Mucosa of descending colon (tissue), 3 donors: Measurements from ENCODE around the gene MCF2L. TPM values are rescaled to one million over a fixed set of nuclear protein-coding genes. Genes with fewer than 3 reads are reported as not detected.

Experiments used
- ATAC-seq: fragments of 200-7000 bp; cut with Tn5 transposase; one replicate; pipeline ENCODE4 v1.9.1; 2020; ENCODE audit warnings: mild to moderate bottlenecking, moderate library complexity
- DNase-seq, 3 donors: peaks; one replicate each; pipeline ENCODE4 v3.0.0-alpha.2; 2020
- H3K36me3 ChIP-seq: fragments of 200-600 bp; one replicate; pipeline ENCODE4 v1.8.0; 2021; ENCODE audit warnings: low read depth, mild to moderate bottlenecking
- H3K4me1 ChIP-seq: fragments of 200-600 bp; one replicate; pipeline ENCODE4 v1.8.0; 2021; ENCODE audit warnings: low read depth, mild to moderate bottlenecking
- H3K4me3 ChIP-seq: fragments of 200-600 bp; one replicate; pipeline ENCODE4 v1.8.0; 2021; ENCODE audit warnings: mild to moderate bottlenecking
- H3K9me3 ChIP-seq: fragments of 200-600 bp; one replicate; pipeline ENCODE4 v1.8.0; 2021; ENCODE audit warnings: mild to moderate bottlenecking
- CTCF ChIP-seq: fragments of 200-600 bp; IDR thresholded peaks from one replicate; pipeline ENCODE4 v1.8.0; 2022; ENCODE audit warnings: antibody characterized with exemption, mild to moderate bottlenecking
- intact Hi-C, 2 donors: fragments of 100-400 bp; cut with DNase I in 1 of 2; cut with micrococcal nuclease in 1 of 2; formaldehyde crosslinking; loops; one replicate each; pipeline versions ENCODE4 v1.11.0 to v1.11.1; 2022; cut with DNase I, micrococcal nuclease
- total RNA-seq, 3 donors: library from RNA; stranded (reverse); fragmentation: NEBNext Ultra II Directional in 2 of 3; extraction: Animal tissue kit (Norgen Biotek cat#: 25700) in 2 of 3; gene quantifications; one replicate each; pipeline versions ENCODE4 v1.2.1 to v1.2.4, GENCODE V29; 2021 to 2023
- donor health status: DM: no; HTN: no; CAD: no; lungs with moderate emphysema.
- donor health status: DM: no; HTN: no; CAD: no.
- donor health status: DM: no; HTN: yes; CAD: no.

Gene MCF2L
- total RNA-seq, 3 donors from 2014 or later, result 53.9 to 109 (median 95.4) TPM

- Histone ChIP-seq H3K4me3 (no peak overlapping the region), H3K9me3 (no peaks in the 10 kb centered on the region), H3K36me3 (no peaks in the 10 kb centered on the region), H3K4me1 (peaks cover 5% of the 10 kb centered on the region)
- no peak for TF ChIP-seq CTCF
- ATAC-seq (no peak), DNase-seq (no peak)
- intact Hi-C loops, result no loop called here
Observed at GRCh38 chr13:113005997-113006396, 37.0 kb downstream of the MCF2L start.

- Histone ChIP-seq H3K36me3 (no peaks in the 10 kb centered on the region), H3K9me3 (no peaks in the 10 kb centered on the region), H3K4me3 (no peak overlapping the region), H3K4me1 (no peaks in the 10 kb centered on the region)
- no peak for TF ChIP-seq CTCF
- ATAC-seq, result no peak
- intact Hi-C loops, result no loop called here
- DNase-seq, result no peak
Observed at GRCh38 chr13:113006660-113007059, 37.6 kb downstream of the MCF2L start.

- DNase-seq (no peak), ATAC-seq (no peak)
- TF ChIP-seq CTCF, result no peak
- no peak overlapping the region for H3K4me3 ChIP-seq
- intact Hi-C loops, result no loop called here
- H3K4me1 ChIP-seq, result no peaks in the 10 kb centered on the region
- H3K36me3 ChIP-seq, result no peaks in the 10 kb centered on the region
- H3K9me3 ChIP-seq, result no peaks in the 10 kb centered on the region
Observed at GRCh38 chr13:113008851-113009250, 39.8 kb downstream of the MCF2L start.

- intact Hi-C loops, result no loop called here
- TF ChIP-seq CTCF, result no peak
- H3K4me1 ChIP-seq, result no peaks in the 10 kb centered on the region
- DNase-seq (no peak), ATAC-seq (no peak)
- no peak overlapping the region for H3K4me3 ChIP-seq
- no peaks in the 10 kb centered on the region for H3K36me3 ChIP-seq
- no peaks in the 10 kb centered on the region for H3K9me3 ChIP-seq
Observed at GRCh38 chr13:113009743-113010509, 40.9 kb downstream of the MCF2L start.

GRCh38 chr13:113010510-113010865, 41.5 kb downstream of the MCF2L start:
- DNase-seq (no peak), ATAC-seq (no peak)
- H3K9me3 ChIP-seq, result no peaks in the 10 kb centered on the region
- no peak overlapping the region for H3K4me3 ChIP-seq
- no peak for TF ChIP-seq CTCF
- no peaks in the 10 kb centered on the region for H3K36me3 ChIP-seq
- H3K4me1 ChIP-seq, result no peaks in the 10 kb centered on the region
- intact Hi-C loops, result no loop called here

- Histone ChIP-seq H3K4me3 (no peak overlapping the region), H3K9me3 (no peaks in the 10 kb centered on the region), H3K36me3 (no peaks in the 10 kb centered on the region), H3K4me1 (no peaks in the 10 kb centered on the region)
- ATAC-seq, result peak; percentile 39
- intact Hi-C loops, result no loop called here
- no peak for DNase-seq
- no peak for TF ChIP-seq CTCF
Observed at GRCh38 chr13:113013303-113013702, 44.3 kb downstream of the MCF2L start.
